ENCODE data around the gene FBXL7. TPM values are rescaled to one million over a fixed set of nuclear protein-coding genes. Genes with fewer than 3 reads are reported as not detected.

FBXL7 gene
- total RNA-seq, 1 donor from 2014 or later: 21.6 TPM

DNA sequence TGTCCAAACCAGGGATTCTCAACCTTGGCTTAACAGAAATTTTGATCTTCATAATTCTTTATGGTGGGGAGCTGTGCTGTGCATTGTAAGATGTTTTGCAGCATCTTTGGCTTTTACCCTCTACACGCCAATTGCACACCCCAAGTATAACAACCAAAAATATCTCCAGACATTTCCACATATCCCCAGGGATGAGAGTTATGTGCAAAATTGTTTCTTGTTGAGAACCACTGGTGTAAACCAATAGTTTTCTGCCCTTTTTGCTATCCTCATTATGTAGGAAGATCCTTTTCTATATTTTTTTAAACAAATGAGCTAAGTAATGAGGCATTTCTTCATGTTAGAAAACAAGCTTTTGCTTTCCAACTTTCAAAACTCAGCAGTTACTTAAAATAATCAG is 189.9 kb downstream of the FBXL7 start:
- ATAC-seq (no peak), DNase-seq (no peak)
- intact Hi-C loops (cut with micrococcal nuclease): no loop called here

DNA sequence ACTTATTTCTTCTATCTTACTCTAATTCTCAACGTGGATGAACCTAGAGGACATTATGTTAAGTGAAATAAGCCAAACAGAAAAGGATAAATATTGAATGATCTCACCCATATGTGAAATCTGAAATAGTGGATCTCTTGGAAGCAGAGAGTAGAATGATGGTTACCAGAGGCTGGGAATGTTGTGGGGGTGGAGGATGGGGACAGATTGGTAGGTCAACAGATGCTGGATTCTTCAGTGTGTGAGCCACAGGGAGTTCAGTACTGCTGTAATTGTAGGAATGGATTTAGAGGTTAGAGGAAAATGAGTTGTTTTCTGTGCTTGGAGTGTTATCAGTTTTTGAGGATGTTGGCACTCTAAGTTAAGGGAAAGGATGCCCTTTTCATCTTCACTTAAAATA is 190.6 kb downstream of the FBXL7 start:
- ATAC-seq (no peak), DNase-seq (no peak)
- intact Hi-C loops (cut with micrococcal nuclease): no loop called here

DNA sequence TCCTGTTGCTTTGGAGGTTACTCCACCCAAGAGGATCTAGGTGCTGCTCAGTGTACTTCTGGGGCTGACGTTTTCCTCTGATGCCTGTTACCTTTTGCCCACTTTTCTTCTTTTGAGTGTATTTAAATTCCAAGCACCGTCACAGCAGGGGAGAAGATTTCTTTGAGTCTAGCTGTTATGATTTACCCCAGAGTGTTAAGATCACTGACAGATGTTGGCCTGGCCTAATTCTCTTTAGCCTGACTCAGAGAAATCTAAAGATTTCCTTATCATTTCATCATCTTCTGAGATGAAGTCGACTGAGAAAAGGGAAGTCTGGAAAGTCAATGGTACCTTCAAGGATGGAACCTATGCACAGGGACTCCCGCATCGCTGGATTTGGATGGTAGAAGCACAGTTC is 191.5 kb downstream of the FBXL7 start:
- ATAC-seq (no peak), DNase-seq (no peak)
- intact Hi-C loops (cut with micrococcal nuclease): no loop called here

DNA sequence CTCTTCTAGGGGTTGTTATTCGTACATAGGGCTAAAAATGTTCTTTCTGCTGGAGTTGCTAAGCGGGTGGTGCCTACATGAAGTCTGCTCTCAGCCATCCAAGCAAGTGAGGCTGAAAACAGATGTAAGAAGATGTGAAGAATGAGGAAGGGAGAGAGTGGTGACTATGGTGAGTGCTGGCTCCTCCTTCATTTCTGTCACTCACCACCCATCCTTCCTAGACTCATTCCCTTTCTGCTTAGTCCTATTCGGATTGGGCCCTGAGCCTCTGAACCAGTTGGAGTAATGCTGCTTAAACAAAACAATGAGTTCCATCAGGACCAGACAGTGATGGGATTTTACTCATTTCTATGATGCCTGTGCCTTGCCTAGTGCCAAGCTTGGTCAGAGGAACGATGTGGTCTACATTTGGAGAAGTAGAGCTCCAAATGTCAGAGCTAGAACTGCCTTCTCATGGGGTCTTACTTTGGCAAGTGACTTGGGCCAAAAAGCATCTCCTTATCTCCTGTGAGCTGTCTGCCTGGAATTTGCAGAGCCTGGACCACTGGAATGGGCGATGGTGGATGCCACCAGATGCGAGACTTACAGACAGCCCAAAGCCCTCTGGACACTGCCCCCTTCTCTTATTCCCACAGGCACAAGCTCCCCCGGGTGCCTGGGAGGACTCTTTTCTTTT is 192.9 kb downstream of the FBXL7 start:
- DNase-seq (no peak), ATAC-seq (no peak)
- intact Hi-C loops (cut with micrococcal nuclease): no loop called here

DNA sequence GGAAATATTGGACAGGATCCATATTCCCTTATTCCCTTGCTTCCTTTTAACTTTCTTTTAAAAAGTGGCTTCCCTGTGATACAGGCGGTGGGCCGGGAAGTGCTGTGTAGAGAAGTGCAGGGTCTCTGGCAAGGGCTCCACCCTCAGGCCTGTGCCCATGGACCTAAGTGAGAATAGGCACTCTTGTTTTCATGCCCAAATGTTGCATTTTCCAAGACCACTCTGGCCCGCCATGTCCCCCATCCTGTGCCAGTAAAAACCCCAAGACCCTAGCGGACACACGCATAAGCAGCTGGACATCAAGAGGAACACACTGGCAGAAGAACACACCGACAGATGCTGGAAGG is 193.4 kb downstream of the FBXL7 start:
- intact Hi-C loops (cut with micrococcal nuclease): no loop called here
- ATAC-seq (no peak), DNase-seq (no peak)

DNA sequence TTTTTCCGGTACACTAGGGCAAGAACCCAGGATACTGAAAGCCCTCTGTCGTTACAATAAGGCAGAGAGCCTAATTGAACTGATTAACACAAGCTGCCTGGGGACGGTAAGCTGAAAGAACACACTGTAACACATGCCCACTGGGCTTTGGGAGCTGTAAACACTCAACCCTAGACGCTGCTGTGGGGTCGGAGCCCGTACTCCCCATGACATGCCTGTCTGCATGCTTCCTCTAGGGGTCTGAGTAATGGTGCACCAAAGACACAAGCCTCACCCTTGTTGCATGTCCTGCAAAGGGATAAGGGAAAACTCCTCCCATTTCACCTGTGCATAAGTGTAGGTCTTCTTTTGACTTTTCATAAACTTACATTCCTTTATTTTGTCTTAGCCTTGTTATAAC is 194.0 kb downstream of the FBXL7 start:
- intact Hi-C loops (cut with micrococcal nuclease): no loop called here
- ATAC-seq (peak; percentile 48), DNase-seq (no peak)

DNA sequence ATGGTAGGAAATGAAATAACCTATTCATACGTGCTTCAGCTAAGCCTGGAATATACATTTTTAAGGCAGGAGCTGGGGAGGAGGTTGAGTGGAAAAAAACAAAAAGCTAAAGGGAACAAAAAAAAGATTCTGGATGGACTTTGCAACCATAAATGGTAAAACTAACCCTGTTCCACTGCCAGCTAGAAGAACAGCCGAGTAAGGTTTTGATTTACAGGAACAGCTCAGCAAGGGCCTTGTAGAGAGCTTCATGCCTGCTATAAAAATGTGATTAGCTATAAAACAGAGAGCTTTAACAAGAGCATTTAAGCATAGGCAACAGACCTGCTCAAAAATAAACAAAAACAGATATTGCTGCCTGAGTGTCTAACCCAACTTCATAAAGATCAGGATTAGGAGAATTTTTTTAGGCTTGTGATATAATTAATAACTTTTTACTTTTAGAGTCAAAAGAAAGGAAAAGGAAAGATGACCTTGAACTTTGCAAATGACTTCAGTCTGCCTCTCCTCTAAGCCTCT is 194.8 kb downstream of the FBXL7 start:
- ATAC-seq (peak; percentile 60), DNase-seq (no peak)
- intact Hi-C loops (cut with micrococcal nuclease): no loop called here

DNA sequence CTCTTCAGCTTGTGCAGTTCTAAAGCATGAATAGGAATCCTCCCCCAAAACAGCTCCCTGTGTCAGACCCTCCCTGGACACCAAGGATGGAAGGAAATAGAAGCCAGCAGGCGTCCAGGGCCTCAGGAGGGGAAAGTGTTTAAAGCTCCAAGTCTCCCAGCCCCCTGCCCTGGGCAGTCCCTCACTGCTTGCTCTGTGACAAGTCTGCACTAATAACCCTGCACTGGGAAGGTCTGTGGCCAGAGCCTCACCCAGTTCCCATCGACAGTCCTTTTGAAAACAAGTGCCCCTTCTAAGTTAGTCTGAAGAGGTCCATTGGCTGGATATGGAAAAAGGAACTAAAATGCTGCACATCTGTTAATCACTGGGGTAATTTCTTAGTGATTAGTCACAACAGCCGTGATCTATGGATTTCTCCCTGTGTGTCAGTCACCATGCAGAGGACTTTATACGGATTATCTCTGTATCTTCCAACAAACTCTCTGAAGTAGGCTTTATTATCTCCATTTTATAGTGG is 195.3 kb downstream of the FBXL7 start:
- intact Hi-C loops (cut with micrococcal nuclease): no loop called here
- DNase-seq (no peak), ATAC-seq (peak; percentile 57)

DNA sequence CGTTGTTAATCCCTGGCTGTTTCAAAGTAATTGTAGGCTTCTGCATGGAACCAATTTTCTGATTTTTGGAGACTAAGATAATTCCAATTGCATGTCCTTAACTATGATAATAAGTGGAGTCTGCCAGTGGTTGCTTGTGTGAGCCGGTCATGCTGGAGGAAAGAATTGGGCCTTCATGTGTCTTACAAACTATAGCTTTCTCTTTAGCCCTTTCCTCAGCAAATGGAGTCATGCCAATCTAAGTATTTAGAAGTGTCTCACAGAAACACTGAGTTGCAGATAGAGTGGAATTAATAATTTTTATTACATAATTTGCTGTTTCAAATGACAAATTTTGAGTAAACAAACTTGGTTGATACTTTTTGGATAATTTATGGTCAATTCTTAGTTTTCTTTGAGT is 200.4 kb downstream of the FBXL7 start:
- DNase-seq: no peak

DNA sequence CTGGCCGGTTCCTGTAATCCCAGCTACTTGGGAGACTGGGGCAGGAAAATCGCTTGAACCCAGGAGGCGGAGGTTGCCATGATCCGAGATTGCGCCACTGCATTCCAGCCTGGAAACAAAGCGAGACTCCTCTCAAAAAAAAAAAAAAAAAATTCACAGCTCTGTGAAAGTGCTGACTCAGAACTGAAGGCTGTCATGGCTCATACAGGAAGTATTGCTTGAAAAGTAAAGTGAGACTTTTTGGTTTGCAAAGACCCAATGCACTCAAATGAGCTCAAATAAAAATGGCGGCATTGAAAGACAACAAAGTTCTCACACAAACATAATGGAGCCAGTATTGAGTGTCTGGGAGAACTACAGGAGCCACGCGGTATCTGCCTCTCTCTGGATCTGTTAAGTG is 202.1 kb downstream of the FBXL7 start:
- intact Hi-C loops (cut with micrococcal nuclease): no loop called here
- DNase-seq (no peak), ATAC-seq (no peak)

More for the DNA sequence above, 200.4 kb downstream of the FBXL7 start:
- no peak for ATAC-seq
- intact Hi-C loops (cut with micrococcal nuclease): no loop called here

DNA sequence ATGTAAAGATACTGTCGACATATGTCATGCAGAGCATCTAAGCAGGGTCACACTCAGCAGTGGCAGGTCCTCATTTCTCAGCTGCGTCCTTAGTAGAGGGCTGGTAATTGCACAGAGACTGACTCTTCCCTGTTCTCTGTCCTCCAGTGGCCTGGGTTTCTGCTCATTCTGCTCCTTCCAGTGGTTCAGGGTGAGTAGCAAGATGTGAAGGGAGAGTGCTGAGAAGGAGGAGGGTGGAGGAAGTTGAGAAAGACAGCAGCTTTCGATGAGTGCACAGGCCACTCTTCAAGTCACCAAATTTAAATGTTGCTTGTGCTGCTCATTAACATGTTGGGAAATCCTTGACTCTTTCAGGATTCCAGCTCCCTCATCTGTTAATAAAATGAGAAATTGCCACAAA is 203.9 kb downstream of the FBXL7 start:
- intact Hi-C loops (cut with micrococcal nuclease): no loop called here
- ATAC-seq: peak; percentile 62
- DNase-seq: no peak

DNA sequence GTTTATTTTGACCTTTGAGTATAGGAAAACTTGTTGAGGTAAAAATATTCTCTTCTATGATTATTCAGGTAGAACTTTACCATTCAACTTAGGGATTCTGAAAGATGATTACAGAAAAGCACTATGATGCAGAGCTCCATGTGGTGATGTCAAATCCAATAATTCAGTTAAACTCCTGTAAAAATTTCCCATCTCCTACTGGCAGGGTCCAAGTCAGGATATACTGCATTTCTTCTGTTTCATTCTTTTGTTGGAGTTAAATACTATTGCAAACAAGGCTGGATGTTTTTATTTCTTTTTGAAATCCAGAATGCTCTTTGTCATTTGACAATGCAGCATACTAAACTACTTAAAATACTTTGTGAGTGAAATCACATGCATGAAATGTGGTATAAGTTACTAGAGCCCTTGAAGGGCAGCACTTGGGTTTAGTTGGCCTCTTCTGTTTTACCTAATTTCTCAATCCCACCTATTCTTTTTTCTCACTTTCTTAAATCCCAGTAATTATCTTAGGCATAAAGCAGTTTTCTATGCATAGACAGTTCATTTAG is 204.5 kb downstream of the FBXL7 start:
- intact Hi-C loops (cut with micrococcal nuclease): no loop called here
- ATAC-seq (peak; percentile 69), DNase-seq (no peak)

DNA sequence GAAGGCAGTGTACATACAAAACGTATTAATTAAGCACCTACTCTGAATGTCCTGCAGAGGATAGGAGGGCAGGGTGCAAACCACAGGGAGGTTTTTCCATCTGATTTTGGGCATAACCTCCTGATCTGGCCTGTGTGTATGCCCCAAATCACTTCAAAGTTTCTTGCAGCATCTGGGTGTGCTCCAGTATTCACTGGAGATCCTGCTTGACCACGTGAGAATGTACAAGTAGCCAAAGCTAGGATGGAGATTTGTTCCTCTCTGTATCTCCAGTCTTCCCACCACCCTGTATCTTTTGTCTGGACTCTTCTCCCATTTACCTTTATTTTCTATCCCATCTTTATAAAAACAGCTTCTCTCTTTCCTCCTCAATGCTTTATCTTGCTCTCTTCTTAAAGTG is 207.7 kb downstream of the FBXL7 start:
- intact Hi-C loops (cut with micrococcal nuclease): no loop called here
- ATAC-seq (no peak), DNase-seq (no peak)

DNA sequence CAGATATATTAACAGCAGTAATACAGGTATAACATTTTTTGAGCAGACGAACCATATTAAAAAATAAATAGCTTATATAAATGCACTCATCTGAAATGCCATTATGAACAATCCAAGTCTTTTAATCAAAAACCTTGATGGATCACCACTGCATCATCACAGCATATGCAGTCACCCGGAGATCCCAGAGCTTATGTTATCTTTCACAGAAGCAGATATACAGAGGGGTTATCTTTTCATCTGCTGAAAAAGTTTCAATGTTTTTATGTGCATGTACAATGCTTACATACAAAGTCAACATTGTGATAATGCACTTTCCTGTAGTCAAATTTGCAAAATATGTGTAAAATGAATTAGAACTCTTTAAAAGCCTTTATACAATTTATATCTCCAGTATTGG is 211.9 kb downstream of the FBXL7 start:
- no peak for ATAC-seq
- intact Hi-C loops (cut with micrococcal nuclease): no loop called here
- no peak for DNase-seq

DNA sequence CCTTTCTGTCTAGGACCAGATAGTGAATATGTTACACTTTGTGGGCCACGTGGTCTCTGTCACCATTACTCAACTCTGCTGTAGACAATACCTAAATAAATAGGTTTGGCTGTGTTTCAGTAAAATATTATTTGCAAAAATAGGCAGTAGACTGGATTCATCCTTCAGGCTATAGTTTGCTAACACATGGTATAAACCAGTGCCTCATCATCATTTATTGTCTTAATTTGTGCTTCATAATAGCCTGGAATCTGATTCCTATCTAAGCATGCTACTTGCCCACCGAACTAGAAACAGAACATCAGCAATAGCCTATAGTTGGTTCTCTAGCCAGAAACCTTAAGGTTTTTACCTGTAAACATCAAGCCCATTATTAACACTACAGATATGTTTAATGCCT is 215.6 kb downstream of the FBXL7 start:
- intact Hi-C loops (cut with micrococcal nuclease): no loop called here
- DNase-seq: no peak
- ATAC-seq: no peak

DNA sequence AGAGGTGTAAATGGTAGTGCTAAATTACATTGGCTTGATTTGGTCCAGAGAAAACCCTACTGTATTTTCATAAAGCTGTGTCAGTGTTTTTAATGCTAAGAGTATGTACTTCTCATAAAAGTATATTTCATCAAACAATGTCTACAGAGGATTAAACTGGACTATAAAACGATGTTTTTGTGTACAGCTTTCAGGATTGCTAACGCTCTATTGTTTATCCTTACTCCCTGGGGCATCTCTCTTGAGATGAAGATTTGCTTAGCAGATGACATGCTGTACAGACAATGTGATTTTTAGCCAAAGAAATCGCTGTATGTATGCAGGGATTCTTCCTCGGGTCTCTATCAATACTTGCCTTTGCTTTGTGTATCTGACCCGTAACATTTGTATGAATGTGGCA is 216.0 kb downstream of the FBXL7 start:
- no peak for DNase-seq
- intact Hi-C loops (cut with micrococcal nuclease): no loop called here
- peak; percentile 19 for ATAC-seq

DNA sequence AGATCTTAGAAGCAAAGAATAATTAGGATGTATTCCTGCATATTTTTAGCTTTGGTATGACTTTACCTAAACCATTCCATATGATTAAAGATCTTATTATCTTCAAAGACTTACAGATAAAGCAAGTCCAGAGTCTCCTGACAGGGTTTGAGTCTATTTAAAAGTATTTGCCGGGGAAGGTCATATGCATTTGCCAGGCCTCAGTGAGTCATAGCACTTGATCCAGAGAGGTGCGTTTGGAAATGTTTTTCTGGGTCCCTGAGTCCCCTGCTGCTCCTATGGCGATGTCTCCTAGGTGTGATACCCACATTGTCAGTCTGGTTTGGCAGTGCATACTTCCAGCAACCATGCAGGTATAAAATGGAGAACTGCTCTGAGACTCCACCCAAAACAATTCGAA is 217.0 kb downstream of the FBXL7 start:
- intact Hi-C loops (cut with micrococcal nuclease): no loop called here
- peak; percentile 58 for ATAC-seq
- DNase-seq: no peak

DNA sequence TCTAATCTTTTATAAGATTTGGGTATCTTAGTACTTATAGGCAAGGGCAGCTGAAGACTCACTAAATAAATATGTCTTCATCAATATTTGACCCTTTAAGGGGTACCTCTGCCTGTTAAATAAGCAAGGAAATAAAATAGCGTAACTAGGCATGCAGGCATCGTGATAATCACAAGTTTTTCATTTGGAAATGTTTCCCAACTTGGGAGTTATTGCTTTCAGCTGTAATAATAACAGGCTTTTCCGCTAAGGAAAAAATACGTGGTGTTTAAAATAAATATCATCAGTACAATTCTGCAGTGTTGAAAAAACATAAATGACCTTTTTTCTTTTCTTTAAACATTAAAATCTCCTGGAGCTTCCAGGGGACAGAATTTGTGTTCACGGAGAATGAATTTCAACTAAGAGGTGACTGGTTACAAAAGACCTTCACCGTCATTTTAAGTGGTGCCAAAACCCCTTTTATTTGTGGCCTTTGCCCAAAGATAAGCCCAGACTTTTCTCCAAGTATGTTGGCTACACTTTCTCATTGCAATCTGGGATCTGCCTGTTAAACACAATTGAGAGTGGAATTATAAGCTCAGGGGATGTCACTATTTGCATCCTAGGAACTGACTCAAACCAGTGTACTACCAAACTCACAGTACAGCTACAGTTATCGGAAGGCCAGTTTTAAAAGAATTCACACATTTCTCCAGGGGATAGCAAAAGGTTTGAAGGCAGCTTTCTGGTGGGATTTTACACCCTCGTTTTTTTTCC is 218.6 kb downstream of the FBXL7 start:
- intact Hi-C loops (cut with micrococcal nuclease): no loop called here
- no peak for DNase-seq
- peak; percentile 29 for ATAC-seq

DNA sequence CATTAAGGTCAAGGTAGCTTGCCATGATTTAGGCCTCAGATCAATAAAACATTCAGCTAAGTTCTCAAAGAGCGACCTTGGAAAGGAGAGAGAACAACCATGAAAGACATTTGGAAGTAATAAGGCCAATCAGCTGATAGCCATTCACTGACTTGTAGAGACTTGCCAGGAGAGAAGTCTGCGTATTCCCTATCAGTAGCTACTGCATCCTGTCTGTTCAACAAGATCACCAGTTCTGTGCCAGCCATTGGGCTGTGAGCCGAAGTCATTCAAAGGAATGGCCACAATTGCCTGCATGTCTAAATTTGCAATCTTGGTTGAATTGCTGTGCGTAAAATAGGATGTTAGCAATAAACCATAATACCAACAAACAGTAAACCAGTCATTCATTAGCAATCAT is 219.8 kb downstream of the FBXL7 start:
- intact Hi-C loops (cut with micrococcal nuclease): no loop called here
- ATAC-seq (peak; percentile 46), DNase-seq (no peak)

DNA sequence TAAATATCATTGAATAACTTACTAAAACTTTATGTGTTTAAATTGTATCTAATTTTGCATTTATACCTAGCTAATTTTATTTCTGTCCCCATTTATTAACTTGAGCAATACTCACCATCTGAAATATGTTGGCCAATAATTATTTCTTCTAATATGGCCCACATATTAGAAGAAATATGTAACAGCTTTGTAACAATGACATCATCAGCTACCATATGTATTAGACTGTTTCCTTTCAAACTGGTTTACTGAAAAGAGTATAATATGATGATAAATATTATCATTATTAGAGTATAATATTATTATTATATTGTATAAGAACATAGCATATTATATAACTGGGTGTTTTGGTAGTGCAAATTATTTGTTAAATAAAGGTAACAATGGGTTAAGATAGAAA is 220.5 kb downstream of the FBXL7 start:
- ATAC-seq (no peak), DNase-seq (no peak)
- intact Hi-C loops (cut with micrococcal nuclease): no loop called here

DNA sequence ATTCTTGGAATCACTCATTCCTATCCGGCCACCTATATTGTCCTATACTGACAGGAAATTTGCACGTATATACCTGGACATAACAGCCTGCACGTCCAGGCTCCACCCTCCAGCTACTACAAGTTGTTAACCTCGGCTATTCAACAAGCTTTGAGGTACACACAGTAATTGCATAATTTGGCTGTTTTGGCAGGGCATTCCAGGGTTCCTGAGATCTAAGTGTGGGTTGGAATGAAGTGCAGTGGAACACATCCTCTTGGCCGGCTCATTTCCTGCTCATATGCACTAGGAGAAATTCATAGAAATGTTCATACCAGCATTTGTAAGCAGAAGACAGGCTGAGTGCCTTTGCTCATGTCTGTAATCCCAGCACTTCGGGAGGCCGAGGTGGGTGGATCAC is 222.3 kb downstream of the FBXL7 start:
- peak; percentile 34 for ATAC-seq
- intact Hi-C loops (cut with micrococcal nuclease): no loop called here

More for the DNA sequence above, 222.3 kb downstream of the FBXL7 start:
- DNase-seq: no peak
